Esophagus muscularis mucosa (tissue), 3 donors: ENCODE data around the gene TBC1D10A.

Experiments
- CTCF ChIP-seq, 3 experiments: fragments of 200-600 bp in 2 of 3; fragments of 450-650 bp in 1 of 3; sonication (generic) in 2 of 3; IDR thresholded peaks; one replicate each; pipeline ENCODE4 v1.5.1; 2017 to 2019; ENCODE audit warnings: antibody characterized with exemption in 3 of 3, mild to moderate bottlenecking in 2 of 3, moderate library complexity in 1 of 3
- POLR2A ChIP-seq: fragments of 450-650 bp; IDR thresholded peaks from one replicate; pipeline ENCODE4 v1.6.1; 2017; ENCODE audit warnings: antibody characterized with exemption, moderate library complexity, mild to moderate bottlenecking, low read depth

GRCh38 chr22:30305519-30305905 is 21.2 kb downstream of the TBC1D10A start:
- TF ChIP-seq CTCF (IDR thresholded peaks at IDR 0.05) (no peak), POLR2A (no peak)
